HepG2 (cell line): Measurements from ENCODE around the gene NOP56. TPM values are rescaled to one million over a fixed set of nuclear protein-coding genes. Genes with fewer than 3 reads are reported as not detected.

Source experiments
- ATM ChIP-seq: fragments of 450-650 bp; IDR thresholded peaks from 2 replicates; pipeline ENCODE4 v1.7.1; 2017; ENCODE audit warnings: mild to moderate bottlenecking, borderline replicate concordance
- FOXA1 ChIP-seq, 2 experiments: fragments of 450-650 bp in 1 of 2; sonication (generic) in 1 of 2; formaldehyde crosslinking in 1 of 2; IDR thresholded peaks; 2 replicates each; pipeline versions ENCODE4 v1.4.0 to v1.6.1; 2016 to 2020; ENCODE audit warnings: missing genetic modification reagents in 1 of 2
- GTF2F1 ChIP-seq: fragments of 150-350 bp; IDR thresholded peaks from 2 replicates; pipeline ENCODE4 v1.6.1; 2014; ENCODE audit warnings: low read length
- HMGA1 ChIP-seq: sonication (generic); formaldehyde crosslinking; conservative IDR thresholded peaks from 2 replicates; pipeline ENCODE4 v1.4.0; 2020; ENCODE audit warnings: missing genetic modification reagents
- ONECUT2 ChIP-seq: sonication (generic); formaldehyde crosslinking; IDR thresholded peaks from 2 replicates; pipeline ENCODE4 v1.4.0; 2020; ENCODE audit warnings: missing genetic modification reagents
- POLR2A ChIP-seq, 2 experiments: IDR thresholded peaks; 2 replicates each; pipeline ENCODE4 v1.6.1; 2011; ENCODE audit warnings: low read depth in 2 of 2, low read length in 2 of 2, mild to moderate bottlenecking in 1 of 2, moderate library complexity in 1 of 2; ENCODE audit not compliant: insufficient read depth in 1 of 2
- RAD21 ChIP-seq: fragments of 450-650 bp; formaldehyde crosslinking; IDR thresholded peaks from 2 replicates; pipeline ENCODE4 v1.5.0; 2020; ENCODE audit warnings: mild to moderate bottlenecking
- RBM22 ChIP-seq: fragments of 200-400 bp; formaldehyde crosslinking; optimal IDR thresholded peaks from 2 replicates; pipeline ENCODE3; 2017; ENCODE audit warnings: mild to moderate bottlenecking, low read length, moderate library complexity
- RBM39 ChIP-seq: fragments of 200-400 bp; formaldehyde crosslinking; IDR thresholded peaks from one replicate; pipeline ENCODE4 v1.6.1; 2018; ENCODE audit warnings: antibody characterized with exemption, mild to moderate bottlenecking, low read depth, low read length; ENCODE audit not compliant: poor library complexity, severe bottlenecking
- RCOR2 ChIP-seq: IDR thresholded peaks from 2 replicates; pipeline ENCODE4 v1.6.1; 2016; ENCODE audit warnings: missing biosample characterization, missing genetic modification reagents
- REL ChIP-seq: sonication (generic); formaldehyde crosslinking; conservative IDR thresholded peaks from 2 replicates; pipeline ENCODE4 v1.8.0; 2022; ENCODE audit warnings: mild to moderate bottlenecking, missing genetic modification reagents, moderate library complexity
- TARDBP ChIP-seq: sonication (generic); formaldehyde crosslinking; IDR thresholded peaks from 2 replicates; pipeline ENCODE4 v1.8.0; 2022; ENCODE audit warnings: mild to moderate bottlenecking, missing genetic modification reagents
- TOPORS ChIP-seq: sonication (generic); formaldehyde crosslinking; IDR thresholded peaks from 2 replicates; pipeline ENCODE4 v1.8.0; 2023; ENCODE audit warnings: mild to moderate bottlenecking, missing genetic modification reagents
- WIZ ChIP-seq: sonication (generic); formaldehyde crosslinking; IDR thresholded peaks from 2 replicates; pipeline ENCODE4 v1.5.1; 2020; ENCODE audit warnings: mild to moderate bottlenecking, missing genetic modification reagents
- ZC3H13 ChIP-seq: sonication (generic); formaldehyde crosslinking; IDR thresholded peaks from 2 replicates; pipeline ENCODE4 v1.8.1; 2023; ENCODE audit warnings: mild to moderate bottlenecking, missing genetic modification reagents, moderate library complexity
- ZNF101 ChIP-seq: sonication (generic); formaldehyde crosslinking; IDR thresholded peaks from 2 replicates; pipeline ENCODE4 v1.4.0; 2020; ENCODE audit warnings: mild to moderate bottlenecking, low read depth, missing genetic modification reagents, borderline replicate concordance
- ZNF274 ChIP-seq: sonication (generic); formaldehyde crosslinking; IDR thresholded peaks from 2 replicates; pipeline ENCODE4 v1.5.1; 2020; ENCODE audit warnings: mild to moderate bottlenecking, missing genetic modification reagents
- ZNF589 ChIP-seq: sonication (generic); formaldehyde crosslinking; conservative IDR thresholded peaks from 2 replicates; pipeline ENCODE4 v1.8.0; 2022; ENCODE audit warnings: mild to moderate bottlenecking, moderate library complexity, missing genetic modification reagents
- ZNF605 ChIP-seq: sonication (generic); formaldehyde crosslinking; IDR thresholded peaks from 2 replicates; pipeline ENCODE4 v1.8.0; 2022; ENCODE audit warnings: mild to moderate bottlenecking, missing genetic modification reagents
- polyA plus RNA-seq, 8 experiments: library from polyadenylated mRNA; depleted of rRNA in 3 of 8; stranded (reverse) in 7 of 8; unstranded in 1 of 8; fragments of >200 nt; fragmentation: Illumina TruSeq in 4 of 8; extraction: Trizol in 4 of 8; gene quantifications; 2 replicates each; pipeline versions ENCODE4 v1.2.1 to v1.2.3, GENCODE V29; 2011 to 2016; ENCODE audit warnings: low read depth in 4 of 8, missing spikeins in 1 of 8, mixed read lengths in 1 of 8; ENCODE audit not compliant: insufficient read depth in 1 of 8
- total RNA-seq, 5 experiments: library from RNA; depleted of rRNA; stranded (reverse); fragments of >200 nt; fragmentation: Illumina TruSeq; extraction: Trizol; gene quantifications; 2 replicates each; pipeline ENCODE4 v1.2.3, GENCODE V29; 2016; ENCODE audit warnings: low read depth in 1 of 5
- TF ChIP-seq, protein P1 (sequence below): sonication (generic); formaldehyde crosslinking; IDR thresholded peaks from 2 replicates; pipeline ENCODE4 v1.5.0; 2020; ENCODE audit warnings: mild to moderate bottlenecking, missing genetic modification reagents, borderline replicate concordance
- TF ChIP-seq, protein P2 (sequence below): sonication (generic); formaldehyde crosslinking; IDR thresholded peaks from 2 replicates; pipeline ENCODE4 v1.4.0; 2020; ENCODE audit warnings: low read depth, mild to moderate bottlenecking, missing genetic modification reagents
- TF ChIP-seq, protein P3 (sequence below): sonication (generic); formaldehyde crosslinking; IDR thresholded peaks from 2 replicates; pipeline ENCODE4 v1.8.0; 2022; ENCODE audit warnings: missing genetic modification reagents, mild to moderate bottlenecking, borderline replicate concordance

Gene NOP56
- total and polyA plus RNA-seq, 2 of the 13 experiments (the other 11 are each of a cell fraction or from before 2014, with no cell fraction given): 369 to 1,116 TPM

DNA sequence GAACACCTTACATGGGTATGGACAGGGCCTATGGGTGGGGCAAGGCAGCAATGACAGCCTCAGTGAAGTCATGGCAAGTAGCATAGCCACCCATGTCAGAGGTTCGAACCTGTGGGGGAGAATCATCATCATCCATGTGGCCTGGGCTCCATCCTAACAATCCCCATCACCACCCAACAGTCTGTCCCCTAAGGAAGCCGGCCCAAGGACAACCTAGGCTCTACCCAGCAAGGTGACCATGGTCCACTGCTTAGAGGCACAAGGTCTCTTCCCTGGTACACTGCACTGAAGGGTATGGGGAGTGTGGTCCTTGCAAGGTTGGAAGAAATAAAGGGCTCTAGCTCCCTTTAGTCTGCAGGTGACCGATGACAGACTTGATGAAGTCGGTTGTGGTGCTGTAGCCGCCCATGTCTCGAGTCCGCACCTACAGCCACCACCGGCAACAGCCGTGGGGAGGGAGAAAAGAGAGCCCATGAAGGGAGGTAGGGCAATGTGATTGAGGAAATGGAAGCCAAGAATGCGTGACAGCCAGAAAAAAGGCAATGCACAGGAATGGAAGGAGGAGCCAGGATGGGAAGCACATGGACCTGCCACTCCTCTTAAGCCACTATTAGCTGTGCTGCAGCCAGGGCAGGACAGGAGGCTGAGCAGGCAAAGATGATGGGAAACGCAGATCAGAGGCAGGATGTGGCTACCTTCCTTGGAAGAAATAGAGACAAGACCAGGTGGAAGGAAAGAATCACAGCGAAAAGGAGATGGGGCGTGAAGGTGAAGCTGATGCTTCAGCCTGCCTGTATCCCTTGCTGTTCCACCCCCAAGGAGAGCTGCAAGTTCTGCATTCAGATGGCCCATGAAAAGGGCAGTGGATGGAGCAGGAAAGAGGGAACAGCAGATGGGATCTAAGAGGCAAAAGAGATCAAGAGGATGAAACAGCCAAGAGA, 6.3 kb downstream of the NOP56 start (continued):
- TF ChIP-seq FOXA1 (IDR thresholded peaks at IDR 0.05) (no peak), FOXA1 (CRISPR knock-in tag; IDR thresholded peaks at IDR 0.05) (no peak), ZNF274 (0 out of 2 replicates have a peak, but pooled peaks have one; percentile 16), RBM39 (peak; percentile 55), RAD21 (CRISPR knock-in tag) (peak; percentile 61), ZC3H13 (CRISPR knock-in tag) (peak; percentile 96), WIZ (CRISPR knock-in tag) (no peak), REL (CRISPR knock-in tag) (0 out of 2 replicates have a peak, but pooled peaks have one; percentile 49), HMGA1 (CRISPR knock-in tag) (no peak), ONECUT2 (CRISPR knock-in tag) (no peak), ZNF605 (0 out of 2 replicates have a peak, but pooled peaks have one; percentile 42), ZNF101 (CRISPR knock-in tag) (0 out of 2 replicates have a peak, but pooled peaks have one; percentile 34), ATM (no peak), RBM22 (peak; percentile 100), RCOR2 (no peak), TOPORS (CRISPR knock-in tag) (no peak), TARDBP (CRISPR knock-in tag) (no peak; the same call in 1 of the 2 replicates), POLR2A (IDR thresholded peaks at IDR 0.05; ENCODE audit: insufficient read depth in 1 of 2, low read depth in 2 of 2, low read length in 2 of 2) (peak; percentile 56 to 72; a peak in 3 of 4 replicates), ZNF589 (CRISPR knock-in tag) (0 out of 2 replicates have a peak, but pooled peaks have one; percentile 47), GTF2F1 (no peak)
- TF ChIP-seq, protein P1, sequence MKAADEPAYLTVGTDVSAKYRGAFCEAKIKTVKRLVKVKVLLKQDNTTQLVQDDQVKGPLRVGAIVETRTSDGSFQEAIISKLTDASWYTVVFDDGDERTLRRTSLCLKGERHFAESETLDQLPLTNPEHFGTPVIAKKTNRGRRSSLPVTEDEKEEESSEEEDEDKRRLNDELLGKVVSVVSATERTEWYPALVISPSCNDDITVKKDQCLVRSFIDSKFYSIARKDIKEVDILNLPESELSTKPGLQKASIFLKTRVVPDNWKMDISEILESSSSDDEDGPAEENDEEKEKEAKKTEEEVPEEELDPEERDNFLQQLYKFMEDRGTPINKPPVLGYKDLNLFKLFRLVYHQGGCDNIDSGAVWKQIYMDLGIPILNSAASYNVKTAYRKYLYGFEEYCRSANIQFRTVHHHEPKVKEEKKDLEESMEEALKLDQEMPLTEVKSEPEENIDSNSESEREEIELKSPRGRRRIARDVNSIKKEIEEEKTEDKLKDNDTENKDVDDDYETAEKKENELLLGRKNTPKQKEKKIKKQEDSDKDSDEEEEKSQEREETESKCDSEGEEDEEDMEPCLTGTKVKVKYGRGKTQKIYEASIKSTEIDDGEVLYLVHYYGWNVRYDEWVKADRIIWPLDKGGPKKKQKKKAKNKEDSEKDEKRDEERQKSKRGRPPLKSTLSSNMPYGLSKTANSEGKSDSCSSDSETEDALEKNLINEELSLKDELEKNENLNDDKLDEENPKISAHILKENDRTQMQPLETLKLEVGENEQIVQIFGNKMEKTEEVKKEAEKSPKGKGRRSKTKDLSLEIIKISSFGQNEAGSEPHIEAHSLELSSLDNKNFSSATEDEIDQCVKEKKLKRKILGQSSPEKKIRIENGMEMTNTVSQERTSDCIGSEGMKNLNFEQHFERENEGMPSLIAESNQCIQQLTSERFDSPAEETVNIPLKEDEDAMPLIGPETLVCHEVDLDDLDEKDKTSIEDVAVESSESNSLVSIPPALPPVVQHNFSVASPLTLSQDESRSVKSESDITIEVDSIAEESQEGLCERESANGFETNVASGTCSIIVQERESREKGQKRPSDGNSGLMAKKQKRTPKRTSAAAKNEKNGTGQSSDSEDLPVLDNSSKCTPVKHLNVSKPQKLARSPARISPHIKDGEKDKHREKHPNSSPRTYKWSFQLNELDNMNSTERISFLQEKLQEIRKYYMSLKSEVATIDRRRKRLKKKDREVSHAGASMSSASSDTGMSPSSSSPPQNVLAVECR (CRISPR knock-in tag): 0 out of 2 replicates have a peak, but pooled peaks have one; percentile 19
- TF ChIP-seq, protein P2, sequence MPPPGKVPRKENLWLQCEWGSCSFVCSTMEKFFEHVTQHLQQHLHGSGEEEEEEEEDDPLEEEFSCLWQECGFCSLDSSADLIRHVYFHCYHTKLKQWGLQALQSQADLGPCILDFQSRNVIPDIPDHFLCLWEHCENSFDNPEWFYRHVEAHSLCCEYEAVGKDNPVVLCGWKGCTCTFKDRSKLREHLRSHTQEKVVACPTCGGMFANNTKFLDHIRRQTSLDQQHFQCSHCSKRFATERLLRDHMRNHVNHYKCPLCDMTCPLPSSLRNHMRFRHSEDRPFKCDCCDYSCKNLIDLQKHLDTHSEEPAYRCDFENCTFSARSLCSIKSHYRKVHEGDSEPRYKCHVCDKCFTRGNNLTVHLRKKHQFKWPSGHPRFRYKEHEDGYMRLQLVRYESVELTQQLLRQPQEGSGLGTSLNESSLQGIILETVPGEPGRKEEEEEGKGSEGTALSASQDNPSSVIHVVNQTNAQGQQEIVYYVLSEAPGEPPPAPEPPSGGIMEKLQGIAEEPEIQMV (CRISPR knock-in tag): no peak
- TF ChIP-seq, protein P3, sequence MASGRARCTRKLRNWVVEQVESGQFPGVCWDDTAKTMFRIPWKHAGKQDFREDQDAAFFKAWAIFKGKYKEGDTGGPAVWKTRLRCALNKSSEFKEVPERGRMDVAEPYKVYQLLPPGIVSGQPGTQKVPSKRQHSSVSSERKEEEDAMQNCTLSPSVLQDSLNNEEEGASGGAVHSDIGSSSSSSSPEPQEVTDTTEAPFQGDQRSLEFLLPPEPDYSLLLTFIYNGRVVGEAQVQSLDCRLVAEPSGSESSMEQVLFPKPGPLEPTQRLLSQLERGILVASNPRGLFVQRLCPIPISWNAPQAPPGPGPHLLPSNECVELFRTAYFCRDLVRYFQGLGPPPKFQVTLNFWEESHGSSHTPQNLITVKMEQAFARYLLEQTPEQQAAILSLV (CRISPR knock-in tag): 0 out of 2 replicates have a peak, but pooled peaks have one; percentile 19
